DMS 273 (cell line): ENCODE data around the gene TAB3.
A peak's percentile ranks its signal among the peaks of the same experiment; 100 is the strongest.

Experiments
- DNase-seq: peaks from one replicate; lab custom pipeline; 2025; ENCODE audit not compliant: unreplicated experiment; lab: John Stamatoyannopoulos, UW

Gene TAB3

DNA sequence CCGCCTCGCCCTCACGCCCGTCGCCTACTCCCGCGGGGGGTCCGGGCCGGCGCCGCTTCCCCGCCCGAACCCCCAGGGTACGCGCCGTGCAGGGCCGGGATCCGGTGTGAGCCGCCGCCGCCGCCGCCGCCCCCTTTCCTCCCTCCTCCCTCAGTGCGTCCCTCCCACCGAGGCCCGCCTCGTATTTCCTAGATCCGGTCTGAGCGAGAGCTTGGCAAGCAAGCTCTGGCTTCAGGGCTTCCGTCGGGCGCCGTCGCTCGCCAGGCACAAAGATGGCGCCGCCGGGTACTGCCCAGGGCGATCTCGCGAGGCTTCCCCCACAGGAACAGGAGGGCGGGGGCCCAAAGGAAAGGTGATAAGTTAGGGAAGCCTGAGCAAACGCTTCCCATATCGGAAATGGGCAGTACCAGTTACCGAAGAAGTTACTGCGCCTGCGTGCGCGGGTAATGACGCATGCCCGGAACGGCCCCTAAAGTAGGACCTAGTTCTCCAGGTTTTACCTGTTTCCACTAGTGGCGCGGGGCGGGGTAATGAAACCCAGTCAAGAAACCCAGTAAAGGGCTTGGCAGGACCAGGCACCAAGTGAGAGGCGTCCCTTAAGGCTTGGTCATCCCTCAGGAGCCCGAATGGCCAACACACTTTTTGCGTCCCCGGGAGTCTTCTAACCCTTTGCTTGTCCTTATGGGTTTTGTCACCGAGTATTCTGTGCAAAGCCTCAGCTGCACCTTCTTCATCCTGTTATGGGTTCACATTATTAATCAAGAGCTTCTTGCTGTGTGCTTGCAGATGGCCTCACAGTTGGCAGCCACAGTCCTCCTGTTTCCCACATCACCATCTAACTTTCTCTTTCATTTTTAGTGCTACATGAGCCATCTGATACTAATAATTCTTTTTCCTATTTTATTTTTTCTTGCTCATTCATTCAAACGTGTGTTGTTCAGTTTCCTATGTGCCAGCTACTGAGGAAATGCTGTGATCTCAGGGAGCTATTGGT, at the start of gene TAB3:
TSS of gene TAB3 (minus strand) at position 108 of the 994 bp plus-strand sequence. CDS start 29,666 bp downstream, outside the sequence.
- peak; percentile 98 for DNase-seq

GRCh38 chrX:30938295-30938694, 49.2 kb upstream of the TAB3 start:
- DNase-seq, result no peak

DNA sequence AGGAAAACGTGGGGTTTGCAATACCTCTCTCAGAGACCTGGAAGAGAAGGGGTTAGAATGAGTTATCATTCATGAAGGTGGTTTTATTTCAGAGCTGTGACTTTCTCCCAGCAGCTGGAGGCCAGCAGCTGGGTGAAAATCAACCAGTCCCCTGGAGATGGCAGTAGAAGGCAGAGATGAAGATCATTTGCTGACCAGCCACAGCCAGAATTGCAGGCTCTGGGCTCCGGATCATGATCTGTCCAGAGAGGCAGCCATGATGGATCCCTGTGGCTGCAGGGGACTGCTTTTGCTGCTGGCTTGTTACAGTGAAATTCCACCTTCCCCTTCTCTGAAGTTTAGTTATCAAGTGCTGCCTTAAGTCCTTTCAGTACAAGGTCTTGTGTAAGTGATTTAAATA, 46.9 kb upstream of the TAB3 start:
- DNase-seq, result peak; percentile 49

GRCh38 chrX:30931920-30932319, 42.9 kb upstream of the TAB3 start:
- DNase-seq, result no peak

DNA sequence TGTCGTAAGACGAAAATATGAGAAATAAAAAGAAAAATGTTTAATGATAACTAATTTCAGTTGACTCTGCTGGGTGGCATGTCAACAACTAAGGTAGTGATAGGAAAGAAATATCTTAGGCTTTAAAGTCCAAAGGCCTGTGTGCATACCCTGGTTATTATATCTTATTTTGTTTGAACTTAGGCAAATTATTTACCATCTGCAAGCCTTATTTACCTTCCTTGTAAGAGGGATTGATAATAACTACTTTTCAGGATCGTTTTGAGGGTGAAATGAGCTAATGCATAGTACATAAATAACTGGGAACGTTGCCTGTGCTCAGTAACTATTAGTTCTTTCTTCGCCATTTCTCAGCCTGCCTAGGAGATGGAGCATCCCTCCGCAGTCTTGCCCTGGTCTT, 41.6 kb upstream of the TAB3 start:
- no peak for DNase-seq

DNA sequence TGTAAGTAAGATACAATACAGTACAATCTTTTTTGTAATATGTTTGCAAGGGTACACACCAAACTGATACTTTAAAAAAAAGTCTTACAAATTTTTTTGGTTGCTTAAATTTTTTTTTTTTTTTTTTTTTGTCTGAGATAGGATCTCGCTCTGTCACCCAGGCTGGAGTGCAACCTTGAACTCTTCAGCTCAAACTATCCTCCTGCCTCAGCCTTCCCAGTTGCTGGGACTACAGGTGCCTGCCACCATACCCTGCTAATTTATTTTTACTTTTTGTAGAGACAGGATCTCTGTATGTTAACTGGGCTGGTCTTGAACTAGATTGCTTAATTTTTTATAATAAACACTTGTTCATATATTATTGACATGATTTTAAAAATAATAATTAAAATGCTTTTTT, 41.1 kb upstream of the TAB3 start:
- DNase-seq, result no peak

DNA sequence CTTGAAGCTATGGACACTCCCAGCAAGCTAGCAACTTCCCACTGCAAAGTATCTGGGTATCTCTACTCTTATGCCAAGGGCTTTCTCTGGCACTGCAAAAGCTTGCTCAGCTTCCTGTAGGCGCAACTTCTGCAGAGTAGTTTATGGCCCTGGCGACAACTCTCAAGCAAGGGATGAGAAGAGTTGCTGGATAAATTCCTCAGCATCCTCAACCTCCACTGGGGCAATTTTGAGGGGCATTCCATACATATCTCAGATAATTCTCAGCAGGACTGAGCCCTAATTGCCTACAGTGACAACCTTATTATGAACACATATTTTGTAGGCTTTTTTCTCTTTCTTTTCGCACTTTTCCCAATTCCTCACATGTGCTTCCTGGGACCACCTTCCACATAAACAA, 31.2 kb upstream of the TAB3 start:
- no peak for DNase-seq

GRCh38 chrX:30918480-30918879, 29.4 kb upstream of the TAB3 start:
- DNase-seq, result no peak

DNA sequence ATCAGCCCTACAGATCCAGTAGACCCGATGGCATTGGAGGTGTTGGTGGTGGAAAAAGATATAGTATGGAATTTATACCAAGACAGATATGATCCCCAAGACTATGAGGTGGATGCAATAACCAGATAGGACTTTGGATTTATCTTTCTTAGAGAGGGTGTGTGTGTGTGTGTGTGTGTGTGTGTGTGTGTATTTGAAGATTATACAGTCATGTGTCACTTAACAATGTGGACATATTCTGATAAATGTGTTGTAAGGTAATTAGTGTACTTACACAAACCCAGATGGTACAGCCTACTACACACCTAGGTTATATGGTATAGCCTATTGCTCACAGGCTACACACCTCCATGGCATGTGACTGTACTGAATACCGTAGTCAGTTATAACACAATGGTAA, 24.4 kb upstream of the TAB3 start:
- DNase-seq, result no peak

DNA sequence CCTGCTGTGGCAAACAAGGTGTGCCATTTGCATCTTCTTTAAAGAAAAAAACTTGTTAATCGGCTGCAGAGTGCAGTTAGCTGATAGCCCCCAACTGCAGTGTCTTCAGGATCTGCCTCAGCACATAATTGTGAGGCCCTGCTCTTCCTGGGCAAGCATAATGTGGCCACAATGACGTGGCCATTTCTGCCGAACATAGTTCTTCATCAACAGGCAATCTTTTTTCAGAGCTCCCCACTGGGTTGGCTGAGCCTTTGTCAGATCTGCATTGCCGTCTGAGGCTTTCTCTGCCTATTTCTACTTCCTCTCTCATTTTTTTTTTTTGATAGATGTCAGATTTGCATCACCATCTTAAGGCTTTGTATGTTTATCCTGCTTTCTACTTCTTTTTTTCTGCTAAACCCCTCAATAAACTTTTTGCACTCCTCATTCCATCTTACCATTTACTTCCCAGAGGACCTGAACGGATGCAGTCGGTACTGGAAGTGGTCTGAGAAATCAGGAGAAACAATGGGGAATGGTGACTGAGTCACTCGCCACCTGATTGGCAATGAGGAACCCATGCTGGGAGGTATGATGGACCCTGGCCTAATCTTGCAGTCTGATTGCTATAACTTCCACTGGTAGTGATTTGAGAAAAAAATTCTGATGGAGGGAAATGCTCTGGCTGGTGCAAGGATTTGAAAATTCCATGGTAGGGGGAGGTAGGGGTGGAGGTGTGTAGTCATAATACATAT, 21.2 kb upstream of the TAB3 start:
- DNase-seq, result peak; percentile 71

GRCh38 chrX:30906726-30907125, 17.7 kb upstream of the TAB3 start:
- DNase-seq, result no peak

- no peak for DNase-seq
Observed at GRCh38 chrX:30905321-30905720, 16.3 kb upstream of the TAB3 start.

DNA sequence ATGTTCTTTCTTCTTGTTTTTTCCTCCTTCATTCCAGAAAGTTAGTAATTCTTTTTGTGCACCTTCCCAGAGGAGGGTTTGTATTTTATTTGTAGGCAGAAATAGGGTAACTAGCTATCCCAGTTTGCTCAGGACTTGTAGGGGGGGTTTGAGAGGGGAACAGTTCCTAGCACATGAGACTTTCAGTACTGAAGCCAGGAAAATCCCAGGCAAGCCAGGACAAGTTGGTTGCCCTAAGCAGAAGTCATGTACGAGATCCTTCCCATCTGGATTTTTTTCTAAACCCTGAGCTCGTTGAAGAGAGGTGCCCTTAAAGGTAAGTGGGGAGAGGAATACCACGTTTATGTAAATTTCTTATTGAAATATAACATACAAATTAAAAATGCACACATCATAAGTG, 15.6 kb upstream of the TAB3 start:
- peak; percentile 78 for DNase-seq

DNA sequence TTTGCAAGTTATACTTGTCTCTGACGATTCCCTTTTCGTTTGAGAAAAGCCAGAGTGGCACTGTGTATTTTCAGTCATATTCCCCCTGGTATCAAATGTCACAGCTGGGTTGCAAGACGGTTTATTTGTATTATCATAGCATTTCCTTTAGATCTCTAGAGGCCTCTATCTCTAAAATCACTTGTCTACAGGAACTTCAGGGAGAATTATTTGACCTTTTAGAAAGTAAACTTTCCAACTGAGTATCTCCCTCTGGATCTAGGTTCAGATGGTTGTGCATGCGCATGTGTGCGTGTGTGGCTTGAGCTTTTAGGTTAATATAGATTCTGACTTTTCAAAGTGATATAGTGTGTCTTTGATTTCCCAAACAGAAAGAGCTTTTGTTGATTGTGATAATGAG, 15.1 kb upstream of the TAB3 start:
- DNase-seq, result peak; percentile 47

GRCh38 chrX:30900227-30900626, 11.2 kb upstream of the TAB3 start:
- DNase-seq, result no peak

DNA sequence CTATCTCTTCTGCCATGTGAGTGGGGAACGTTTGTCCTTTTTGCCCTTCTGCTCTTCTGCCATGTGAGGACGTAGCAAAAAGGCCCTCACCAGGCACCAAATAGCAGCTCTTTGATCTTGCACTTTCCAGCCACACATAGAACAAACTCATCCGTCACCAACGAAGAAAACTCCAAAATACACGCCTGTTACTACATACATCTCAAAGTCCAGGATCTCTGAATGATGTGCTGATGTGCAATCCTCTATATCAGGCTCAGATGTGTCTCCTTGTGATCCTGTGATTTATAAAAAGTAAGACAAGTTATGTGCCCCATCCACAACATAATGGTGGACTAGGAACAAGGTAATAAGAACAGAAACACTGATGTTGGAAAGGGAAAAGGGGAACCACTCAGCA, 9.8 kb upstream of the TAB3 start:
- DNase-seq, result no peak

DNA sequence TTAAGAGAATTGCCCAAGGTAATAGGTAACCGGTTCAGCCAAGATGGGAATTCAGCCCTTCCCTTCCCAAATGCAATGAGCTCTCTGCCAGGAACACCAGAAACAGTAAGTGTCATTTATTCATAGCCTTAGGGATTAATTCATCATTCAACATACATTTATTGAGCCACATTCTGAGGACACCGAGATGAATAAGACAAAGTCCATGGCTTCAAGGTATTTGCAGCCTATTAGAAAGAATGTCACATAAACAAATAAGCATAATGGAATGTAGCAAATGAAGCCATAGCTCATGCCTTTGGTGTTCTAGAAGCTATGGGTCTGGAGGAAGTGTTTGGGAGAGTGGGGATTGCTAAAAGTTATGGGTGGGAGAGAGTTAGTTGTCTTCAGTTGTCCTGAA, 6.3 kb upstream of the TAB3 start:
- no peak for DNase-seq

- no peak for DNase-seq
Observed at GRCh38 chrX:30893206-30893605, 4.2 kb upstream of the TAB3 start.

GRCh38 chrX:30892591-30892990, 3.5 kb upstream of the TAB3 start:
- DNase-seq, result no peak

DNA sequence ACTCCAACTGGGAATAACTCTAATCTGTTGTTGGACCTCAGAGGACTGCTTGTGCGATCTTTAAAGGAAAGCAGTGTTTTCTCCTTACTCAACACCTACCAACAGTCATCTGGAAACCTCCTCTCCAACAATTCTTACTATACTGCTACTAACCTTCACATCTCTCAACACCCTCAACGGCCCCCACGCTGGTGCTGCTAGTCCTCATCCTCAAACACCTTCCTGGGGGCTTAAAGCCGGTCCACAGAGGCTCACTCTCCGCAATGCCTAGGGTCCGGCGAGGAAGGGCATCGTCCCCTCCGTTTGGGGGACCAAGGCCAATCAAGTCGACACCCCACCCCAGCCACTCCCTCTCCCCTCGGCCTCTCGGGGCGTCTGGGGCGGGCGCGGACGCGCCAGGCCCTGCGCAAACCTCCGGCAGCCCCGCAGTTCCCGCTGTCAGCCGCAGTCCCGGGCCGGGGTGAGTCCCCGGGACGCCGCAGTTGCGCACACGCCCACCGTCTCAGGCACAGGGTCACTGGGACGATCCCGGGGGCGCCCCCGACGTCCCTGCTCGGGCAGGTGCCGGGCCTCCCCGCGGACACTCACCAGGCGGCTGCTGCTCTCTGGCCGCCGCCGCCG, 418 bp downstream of the TAB3 start:
- peak; percentile 63 for DNase-seq

GRCh38 chrX:30887721-30888120, 1.3 kb downstream of the TAB3 start:
- DNase-seq, result no peak

DNA sequence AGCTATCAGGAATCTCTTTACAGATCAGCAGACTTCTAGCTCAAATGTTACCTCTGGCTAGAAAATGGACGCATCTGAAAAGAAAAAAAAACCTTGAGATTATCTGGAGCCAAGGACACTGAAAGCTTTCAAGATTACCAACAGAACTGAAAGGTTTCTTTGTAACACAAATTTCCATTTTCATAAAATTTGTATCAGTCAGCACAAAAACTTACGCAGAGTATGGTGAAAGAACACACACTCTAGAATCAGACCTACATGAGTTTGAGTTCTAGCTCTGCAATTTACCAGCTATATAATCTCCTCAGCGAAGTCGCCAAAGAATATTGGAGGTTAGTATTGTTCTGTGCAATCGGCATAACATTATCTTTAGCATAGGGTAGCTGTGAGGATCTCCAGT, 1.8 kb downstream of the TAB3 start:
- no peak for DNase-seq
